HepG2 (cell line): ENCODE results near the gene TMC2. TPM values are rescaled to one million over a fixed set of nuclear protein-coding genes. Genes with fewer than 3 reads are reported as not detected.

Experiments used
- ARHGAP35 ChIP-seq: sonication (generic); formaldehyde crosslinking; IDR thresholded peaks from 2 replicates; pipeline ENCODE4 v1.9.0; 2022; ENCODE audit warnings: mild to moderate bottlenecking, inconsistent platforms, moderate library complexity, missing genetic modification reagents, borderline replicate concordance
- HMGA1 ChIP-seq: sonication (generic); formaldehyde crosslinking; conservative IDR thresholded peaks from 2 replicates; pipeline ENCODE4 v1.4.0; 2020; ENCODE audit warnings: missing genetic modification reagents
- IRF2 ChIP-seq: IDR thresholded peaks from 2 replicates; pipeline ENCODE4 v1.6.1; 2018; ENCODE audit warnings: missing genetic modification reagents, missing compliant biosample characterization
- JARID2 ChIP-seq: sonication (generic); formaldehyde crosslinking; IDR thresholded peaks from 2 replicates; pipeline ENCODE4 v1.8.1; 2023; ENCODE audit warnings: missing genetic modification reagents, inconsistent platforms; ENCODE audit not compliant: insufficient replicate concordance
- KAT8 ChIP-seq: IDR thresholded peaks from 2 replicates; pipeline ENCODE4 v1.6.1; 2016; ENCODE audit warnings: missing genetic modification reagents, missing compliant biosample characterization
- KLF12 ChIP-seq: sonication (generic); formaldehyde crosslinking; IDR thresholded peaks from 2 replicates; pipeline ENCODE4 v1.4.0; 2020; ENCODE audit warnings: missing genetic modification reagents, borderline replicate concordance
- MEIS1 ChIP-seq: sonication (generic); formaldehyde crosslinking; IDR thresholded peaks from 2 replicates; pipeline ENCODE4 v1.9.0; 2021; ENCODE audit warnings: mild to moderate bottlenecking, missing genetic modification reagents, moderate library complexity, borderline replicate concordance
- NFAT5 ChIP-seq: sonication (generic); formaldehyde crosslinking; IDR thresholded peaks from 2 replicates; pipeline ENCODE4 v1.4.0; 2020; ENCODE audit warnings: missing genetic modification reagents
- POLR2AphosphoS2 ChIP-seq: IDR thresholded peaks from 2 replicates; pipeline ENCODE4 v1.6.1; 2011; ENCODE audit warnings: low read depth, low read length, improper control_type of control experiment
- RELA ChIP-seq: sonication (generic); formaldehyde crosslinking; IDR thresholded peaks from 2 replicates; pipeline ENCODE4 v1.4.0; 2020; ENCODE audit warnings: missing genetic modification reagents
- THYN1 ChIP-seq: sonication (generic); formaldehyde crosslinking; IDR thresholded peaks from 2 replicates; pipeline ENCODE4 v1.8.1; 2023; ENCODE audit warnings: low read depth, mild to moderate bottlenecking, moderate library complexity, missing genetic modification reagents, borderline replicate concordance
- ZNF331 ChIP-seq: sonication (generic); formaldehyde crosslinking; IDR thresholded peaks from 2 replicates; pipeline ENCODE4 v1.4.0; 2020; ENCODE audit warnings: missing genetic modification reagents
- ZNF569 ChIP-seq: sonication (generic); formaldehyde crosslinking; IDR thresholded peaks from 2 replicates; pipeline ENCODE4 v1.5.0; 2020; ENCODE audit warnings: mild to moderate bottlenecking, missing genetic modification reagents, moderate library complexity, borderline replicate concordance
- ZNF607 ChIP-seq: sonication (generic); formaldehyde crosslinking; IDR thresholded peaks from 2 replicates; pipeline ENCODE4 v1.5.1; 2020; ENCODE audit warnings: missing genetic modification reagents, mild to moderate bottlenecking, borderline replicate concordance
- ZNF782 ChIP-seq: sonication (generic); formaldehyde crosslinking; IDR thresholded peaks from 2 replicates; pipeline ENCODE4 v1.4.0; 2020; ENCODE audit warnings: missing genetic modification reagents, mild to moderate bottlenecking, borderline replicate concordance
- ZNF788 ChIP-seq: sonication (generic); formaldehyde crosslinking; IDR thresholded peaks from 2 replicates; pipeline ENCODE4 v1.5.0; 2020; ENCODE audit warnings: mild to moderate bottlenecking, missing genetic modification reagents, borderline replicate concordance
- ZNF839 ChIP-seq: sonication (generic); formaldehyde crosslinking; IDR thresholded peaks from 2 replicates; pipeline ENCODE4 v1.4.0; 2020; ENCODE audit warnings: missing genetic modification reagents, mild to moderate bottlenecking, borderline replicate concordance
- polyA plus RNA-seq, 8 experiments: library from polyadenylated mRNA; depleted of rRNA in 3 of 8; stranded (reverse) in 7 of 8; unstranded in 1 of 8; fragments of >200 nt; fragmentation: Illumina TruSeq in 4 of 8; extraction: Trizol in 4 of 8; gene quantifications; 2 replicates each; pipeline versions ENCODE4 v1.2.1 to v1.2.3, GENCODE V29; 2011 to 2016; ENCODE audit warnings: low read depth in 4 of 8, missing spikeins in 1 of 8, mixed read lengths in 1 of 8; ENCODE audit not compliant: insufficient read depth in 1 of 8
- total RNA-seq, 5 experiments: library from RNA; depleted of rRNA; stranded (reverse); fragments of >200 nt; fragmentation: Illumina TruSeq; extraction: Trizol; gene quantifications; 2 replicates each; pipeline ENCODE4 v1.2.3, GENCODE V29; 2016; ENCODE audit warnings: low read depth in 1 of 5
- TF ChIP-seq, protein P1 (sequence below), 2 experiments: sonication (generic) in 1 of 2; formaldehyde crosslinking in 1 of 2; IDR thresholded peaks; 2 replicates each; pipeline versions ENCODE4 v1.5.1 to v1.6.1; 2011 to 2020; ENCODE audit warnings: borderline replicate concordance in 1 of 2, low read depth in 1 of 2, low read length in 1 of 2, mild to moderate bottlenecking in 1 of 2, missing genetic modification reagents in 1 of 2, moderate library complexity in 1 of 2

Gene TMC2
- total and polyA plus RNA-seq, 2 of the 13 experiments (the other 11 are each of a cell fraction or from before 2014, with no cell fraction given) = not detected

DNA sequence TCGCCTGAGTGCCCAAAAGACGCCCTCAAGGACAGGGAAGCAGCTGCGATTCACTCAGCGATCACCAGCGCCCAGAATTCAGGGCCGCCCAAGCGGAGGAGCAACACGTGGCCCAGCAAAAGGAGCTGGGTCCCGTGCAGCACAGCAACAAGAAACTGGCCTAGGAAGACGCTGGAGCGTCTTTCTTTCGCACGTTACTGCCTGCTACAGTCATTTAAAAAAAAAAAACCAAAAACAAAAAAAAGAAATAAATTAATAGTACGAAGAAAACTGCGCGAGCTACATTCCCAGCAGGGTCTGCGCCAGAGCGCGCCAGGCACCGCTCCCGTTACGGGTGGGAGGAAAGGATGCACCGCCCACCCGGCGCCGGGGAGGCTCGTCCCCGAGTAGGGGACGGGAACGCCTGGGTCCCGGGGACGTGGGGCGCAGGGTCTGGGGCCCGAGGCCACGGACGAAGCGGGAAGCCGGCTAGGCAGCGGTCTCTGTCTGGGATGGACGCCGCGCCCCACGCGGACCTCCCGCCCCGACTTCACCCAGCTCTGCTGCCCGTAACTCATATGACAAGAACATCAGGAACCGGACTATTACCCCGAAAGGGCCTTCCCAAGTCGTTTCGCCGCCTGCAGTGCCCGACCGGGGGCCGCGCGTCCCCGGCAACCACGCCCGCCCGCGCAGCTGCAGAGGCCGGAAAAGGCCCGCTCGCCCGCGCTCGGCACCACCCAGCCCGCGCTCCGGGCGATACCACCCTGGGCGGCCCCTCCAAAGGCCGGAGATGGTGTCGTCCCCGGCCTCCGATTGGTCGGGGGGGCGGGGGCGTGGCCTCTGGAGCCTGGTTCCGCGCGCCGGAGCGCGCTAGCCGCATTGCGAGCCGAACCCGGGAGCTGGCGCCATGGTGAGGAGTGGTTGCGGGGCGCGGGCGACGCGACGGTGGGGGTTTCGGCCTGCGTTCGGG lies 115.7 kb downstream of the TMC2 start, which contains the start of gene NOP56 (continued):
- TF ChIP-seq ZNF782 (peak; percentile 67; the same call in 1 of the 2 replicates), MEIS1 (CRISPR knock-in tag) (peak; percentile 72), ZNF788 (peak; percentile 87), ZNF569 (CRISPR knock-in tag) (peak; percentile 96), ARHGAP35 (CRISPR knock-in tag) (peak; percentile 98), IRF2 (CRISPR knock-in tag) (peak; percentile 82), THYN1 (peak; percentile 41; the same call in 1 of the 2 replicates), KAT8 (peak; percentile 84), HMGA1 (CRISPR knock-in tag) (no peak), ZNF839 (peak; percentile 35), ZNF331 (CRISPR knock-in tag) (no peak; the same call in 1 of the 2 replicates), RELA (CRISPR knock-in tag) (no peak), POLR2AphosphoS2 (peak; percentile 90), ZNF607 (CRISPR knock-in tag) (peak; percentile 87), KLF12 (CRISPR knock-in tag) (peak; percentile 92; the same call in 1 of the 2 replicates), JARID2 (CRISPR knock-in tag) (no peak), NFAT5 (0 out of 2 replicates have a peak, but pooled peaks have one; percentile 51)
- TF ChIP-seq, protein P1, sequence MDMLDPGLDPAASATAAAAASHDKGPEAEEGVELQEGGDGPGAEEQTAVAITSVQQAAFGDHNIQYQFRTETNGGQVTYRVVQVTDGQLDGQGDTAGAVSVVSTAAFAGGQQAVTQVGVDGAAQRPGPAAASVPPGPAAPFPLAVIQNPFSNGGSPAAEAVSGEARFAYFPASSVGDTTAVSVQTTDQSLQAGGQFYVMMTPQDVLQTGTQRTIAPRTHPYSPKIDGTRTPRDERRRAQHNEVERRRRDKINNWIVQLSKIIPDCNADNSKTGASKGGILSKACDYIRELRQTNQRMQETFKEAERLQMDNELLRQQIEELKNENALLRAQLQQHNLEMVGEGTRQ (IDR thresholded peaks at IDR 0.05; ENCODE audit: low read depth, low read length) = peak; percentile 56
- TF ChIP-seq, protein P1 (CRISPR knock-in tag; IDR thresholded peaks at IDR 0.05; ENCODE audit: borderline replicate concordance) = peak; percentile 74
